ENCODE measurements around the gene MRPL42.

GRCh38 chr12:93460902-93461301 is 6.4 kb upstream of the MRPL42 start:
- TF ChIP-seq CTCF (IDR thresholded peaks at IDR 0.05): no peak
- TF ChIP-seq EZH2 (IDR thresholded peaks at IDR 0.05): no peak

All from neural progenitor cell (in vitro differentiated cells).